Neural cell (in vitro differentiated cells): ENCODE results near the gene FOSL2. TPM values are rescaled to one million over a fixed set of nuclear protein-coding genes. Genes with fewer than 3 reads are reported as not detected.

Experiments used
- H2AFZ ChIP-seq: fragments of 200-600, 300-800 bp; sonication (generic), shearing (Covaris generic); 2 replicates; pipeline ENCODE4 v1.6.0; 2014; ENCODE audit warnings: low read depth, mild to moderate bottlenecking, antibody characterized with exemption, low read length, moderate library complexity
- H3F3A ChIP-seq: fragments of 200-600 bp; shearing (Covaris generic); 2 replicates; pipeline ENCODE4 v1.6.1; 2016; ENCODE audit warnings: mild to moderate bottlenecking, moderate library complexity, mixed read lengths, antibody characterized with exemption, low read length; ENCODE audit not compliant: insufficient read depth, poor library complexity, severe bottlenecking
- H3K27ac ChIP-seq: fragments of 200-600, 300-800 bp; sonication (generic), shearing (Covaris generic); 2 replicates; pipeline ENCODE4 v1.5.1; 2014; ENCODE audit warnings: mild to moderate bottlenecking, low read length, moderate library complexity
- H3K27me3 ChIP-seq: fragments of 300-800, 200-600 bp; sonication (generic), shearing (Covaris generic); 2 replicates; pipeline ENCODE4 v1.6.0; 2014; ENCODE audit warnings: mild to moderate bottlenecking, low read depth, low read length, moderate library complexity; ENCODE audit not compliant: insufficient read depth
- H3K36me3 ChIP-seq: fragments of 300-800, 200-600 bp; sonication (generic), shearing (Covaris generic); 2 replicates; pipeline ENCODE4 v1.5.1; 2014; ENCODE audit warnings: mild to moderate bottlenecking, antibody characterized with exemption, low read length, moderate library complexity; ENCODE audit not compliant: insufficient read depth
- H3K4me2 ChIP-seq: fragments of 300-800, 200-600 bp; sonication (generic), shearing (Covaris generic); 2 replicates; pipeline ENCODE4 v1.6.0; 2014; ENCODE audit warnings: mild to moderate bottlenecking, low read length
- H3K4me3 ChIP-seq: fragments of 300-800, 200-600 bp; sonication (generic), shearing (Covaris generic); 2 replicates; pipeline ENCODE4 v1.5.1; 2014; ENCODE audit warnings: mild to moderate bottlenecking, low read length, moderate library complexity
- H3K79me2 ChIP-seq: fragments of 200-600 bp; shearing (Covaris generic); replicated peaks from 2 replicates; pipeline ENCODE4 v1.6.0; 2014; ENCODE audit warnings: mild to moderate bottlenecking, low read length, moderate library complexity; ENCODE audit not compliant: insufficient read depth
- H3K9ac ChIP-seq: fragments of 300-800, 200-600 bp; sonication (generic), shearing (Covaris generic); 2 replicates; pipeline ENCODE4 v1.6.1; 2016; ENCODE audit warnings: mild to moderate bottlenecking, low read length, mixed read lengths
- H3K9me2 ChIP-seq: fragments of 200-600 bp; shearing (Covaris generic); 2 replicates; pipeline ENCODE4 v1.6.1; 2016; ENCODE audit warnings: mild to moderate bottlenecking, low read length, mixed read lengths; ENCODE audit not compliant: insufficient read depth
- H3K9me3 ChIP-seq: fragments of 200-600, 300-800 bp; sonication (generic), shearing (Covaris generic); 2 replicates; pipeline ENCODE4 v1.6.1; 2016; ENCODE audit warnings: mild to moderate bottlenecking, mixed run types, low read length, moderate library complexity, mixed read lengths
- H4K20me1 ChIP-seq: fragments of 200-600 bp; shearing (Covaris generic); 2 replicates; pipeline ENCODE4 v1.6.1; 2016; ENCODE audit warnings: mild to moderate bottlenecking, mixed run types; ENCODE audit not compliant: insufficient read depth
- CTCF ChIP-seq: fragments of 450-650 bp; IDR thresholded peaks from 2 replicates; pipeline ENCODE4 v1.5.1; 2014; ENCODE audit warnings: antibody characterized with exemption, mild to moderate bottlenecking, moderate library complexity; ENCODE audit not compliant: poor library complexity, severe bottlenecking
- EP300 ChIP-seq: fragments of 450-650 bp; conservative IDR thresholded peaks from 2 replicates; pipeline ENCODE4 v1.6.1; 2014; ENCODE audit warnings: antibody characterized with exemption, mild to moderate bottlenecking, moderate library complexity; ENCODE audit not compliant: poor library complexity, severe bottlenecking
- EZH2 ChIP-seq: fragments of 200-600, 300-800 bp; shearing (Covaris generic), sonication (generic); IDR thresholded peaks from 2 replicates; pipeline ENCODE4 v1.6.1; 2014; ENCODE audit warnings: antibody characterized with exemption, low read length, borderline replicate concordance, mild to moderate bottlenecking; ENCODE audit not compliant: insufficient read depth, poor library complexity, severe bottlenecking
- MXI1 ChIP-seq: fragments of 450-650 bp; conservative IDR thresholded peaks from 2 replicates; pipeline ENCODE4 v1.6.1; 2014; ENCODE audit warnings: antibody characterized with exemption, mild to moderate bottlenecking; ENCODE audit not compliant: poor library complexity, severe bottlenecking
- POLR2AphosphoS5 ChIP-seq: IDR thresholded peaks from 2 replicates; pipeline ENCODE4 v1.6.1; 2012
- RAD21 ChIP-seq: fragments of 450-650 bp; conservative IDR thresholded peaks from 2 replicates; pipeline ENCODE4 v1.6.1; 2014; ENCODE audit warnings: antibody characterized with exemption, mild to moderate bottlenecking, moderate library complexity
- REST ChIP-seq: IDR thresholded peaks from 2 replicates; pipeline ENCODE4 v1.6.1; 2012; ENCODE audit warnings: borderline replicate concordance
- SMC3 ChIP-seq: fragments of 450-650 bp; conservative IDR thresholded peaks from 2 replicates; pipeline ENCODE4 v1.6.1; 2014; ENCODE audit warnings: antibody characterized with exemption, mild to moderate bottlenecking, moderate library complexity; ENCODE audit not compliant: poor library complexity
- TAF1 ChIP-seq: IDR thresholded peaks from 2 replicates; pipeline ENCODE4 v1.6.1; 2012; ENCODE audit warnings: low read depth
- polyA plus RNA-seq: library from polyadenylated mRNA; depleted of rRNA; stranded (reverse); fragments of >200 nt; gene quantifications from 2 replicates; pipeline ENCODE4 v1.2.3, GENCODE V29; 2014

Gene FOSL2
- polyA plus RNA-seq, 1 donor from 2014 or later: 2.8 TPM

- H3K9me2 ChIP-seq: no peaks in the 10 kb centered on the region
- no peak overlapping the region for H3K27ac ChIP-seq
- no peaks in the 10 kb centered on the region for H3K27me3 ChIP-seq
Observed at GRCh38 chr2:28343971-28344715, 48.5 kb upstream of the FOSL2 start.

More at GRCh38 chr2:28343971-28344715, 48.5 kb upstream of the FOSL2 start:
- Histone ChIP-seq H3K79me2 (no peaks in the 10 kb centered on the region), H2AFZ (no peak overlapping the region), H3K9me3 (no peaks in the 10 kb centered on the region), H3F3A (no peaks in the 10 kb centered on the region), H4K20me1 (no peaks in the 10 kb centered on the region), H3K36me3 (no peaks in the 10 kb centered on the region), H3K9ac (no peak overlapping the region), H3K4me3 (no peak overlapping the region), H3K4me2 (no peak overlapping the region)
- TF ChIP-seq POLR2AphosphoS5: no peak
- no peak for TF ChIP-seq TAF1
- TF ChIP-seq EP300: no peak
- TF ChIP-seq EZH2: no peak
- no peak for TF ChIP-seq REST
- TF ChIP-seq RAD21: no peak
- TF ChIP-seq SMC3: no peak
- no peak for TF ChIP-seq CTCF
- TF ChIP-seq MXI1: no peak
